Measurements from ENCODE around the gene ADK. TPM values are rescaled to one million over a fixed set of nuclear protein-coding genes. Genes with fewer than 3 reads are reported as not detected.

Gene ADK
- total and polyA plus RNA-seq, 2 experiments from 2014 or later: 39.9 to 53.0 TPM

- H3K4me1 Mint-ChIP-seq: peaks cover 2% of the 10 kb centered on the region; the same call in 2 of the 3 replicates
- ATAC-seq: no peak
- Histone ChIP-seq H3K79me2 (replicated peaks; ENCODE audit: insufficient read depth) (no peaks in the 10 kb centered on the region), H4K20me1 (replicated peaks; ENCODE audit: insufficient read depth) (no peaks in the 10 kb centered on the region), H3K27ac (ENCODE audit: low read depth) (no peak overlapping the region), H2AFZ (no peak overlapping the region), H3K4me1 (ENCODE audit: insufficient read depth) (peaks cover 4% of the 10 kb centered on the region; the same call in 1 of the 2 replicates), H3K27me3 (ENCODE audit: insufficient read depth) (no peaks in the 10 kb centered on the region), H3K4me3 (no peak overlapping the region), H3F3A (replicated peaks; ENCODE audit: low read depth) (no peaks in the 10 kb centered on the region), H3K36me3 (ENCODE audit: insufficient read depth) (no peaks in the 10 kb centered on the region), H3K4me2 (no peak overlapping the region), H3K9me2 (ENCODE audit: insufficient read depth) (no peaks in the 10 kb centered on the region)
- no peaks in the 10 kb centered on the region for H3K27me3 Mint-ChIP-seq (ENCODE audit: insufficient read depth, low read depth, poor library complexity)
- no peaks in the 10 kb centered on the region for H3K9me3 Mint-ChIP-seq
- no peak overlapping the region for H3K27ac Mint-ChIP-seq
- no peak for TF ChIP-seq ZNF331 (CRISPR knock-in tag; IDR thresholded peaks at IDR 0.05; ENCODE audit: low read depth)
- TF ChIP-seq EZH2 (IDR thresholded peaks at IDR 0.05; ENCODE audit: low read depth, unreplicated experiment): no peak
- TF ChIP-seq, protein P1, sequence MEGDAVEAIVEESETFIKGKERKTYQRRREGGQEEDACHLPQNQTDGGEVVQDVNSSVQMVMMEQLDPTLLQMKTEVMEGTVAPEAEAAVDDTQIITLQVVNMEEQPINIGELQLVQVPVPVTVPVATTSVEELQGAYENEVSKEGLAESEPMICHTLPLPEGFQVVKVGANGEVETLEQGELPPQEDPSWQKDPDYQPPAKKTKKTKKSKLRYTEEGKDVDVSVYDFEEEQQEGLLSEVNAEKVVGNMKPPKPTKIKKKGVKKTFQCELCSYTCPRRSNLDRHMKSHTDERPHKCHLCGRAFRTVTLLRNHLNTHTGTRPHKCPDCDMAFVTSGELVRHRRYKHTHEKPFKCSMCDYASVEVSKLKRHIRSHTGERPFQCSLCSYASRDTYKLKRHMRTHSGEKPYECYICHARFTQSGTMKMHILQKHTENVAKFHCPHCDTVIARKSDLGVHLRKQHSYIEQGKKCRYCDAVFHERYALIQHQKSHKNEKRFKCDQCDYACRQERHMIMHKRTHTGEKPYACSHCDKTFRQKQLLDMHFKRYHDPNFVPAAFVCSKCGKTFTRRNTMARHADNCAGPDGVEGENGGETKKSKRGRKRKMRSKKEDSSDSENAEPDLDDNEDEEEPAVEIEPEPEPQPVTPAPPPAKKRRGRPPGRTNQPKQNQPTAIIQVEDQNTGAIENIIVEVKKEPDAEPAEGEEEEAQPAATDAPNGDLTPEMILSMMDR (conservative IDR thresholded peaks at IDR 0.05; ENCODE audit: low read depth in 2 of 2): peak; percentile 52 to 79
- TF ChIP-seq ZNF114 (CRISPR knock-in tag; IDR thresholded peaks at IDR 0.05): no peak
- TF ChIP-seq CREB1 (CRISPR knock-in tag; IDR thresholded peaks at IDR 0.05; ENCODE audit: low read depth): no peak
- H3K4me3 Mint-ChIP-seq: no peak overlapping the region
- DNase-seq (ENCODE audit: low spot score): peak; percentile 49
- H3K36me3 Mint-ChIP-seq (ENCODE audit: low read depth): peaks cover 8% of the 10 kb centered on the region
These were observed 93.2 kb downstream of the ADK start for GRCh38 chr10:74244097-74244685.

GRCh38 chr10:74244807-74245206 lies 93.8 kb downstream of the ADK start:
- no peaks in the 10 kb centered on the region for H3K36me3 ChIP-seq (ENCODE audit: insufficient read depth)
- DNase-seq (ENCODE audit: low spot score) (no peak), ATAC-seq (no peak)
- Mint-ChIP-seq H3K27me3 (ENCODE audit: insufficient read depth, low read depth, poor library complexity) (no peaks in the 10 kb centered on the region), H3K4me1 (peaks cover 2% of the 10 kb centered on the region; the same call in 2 of the 3 replicates), H3K4me3 (no peak overlapping the region), H3K9me3 (no peaks in the 10 kb centered on the region), H3K27ac (no peak overlapping the region), H3K36me3 (ENCODE audit: low read depth) (peaks cover 8% of the 10 kb centered on the region)
- no peaks in the 10 kb centered on the region for H4K20me1 ChIP-seq (replicated peaks; ENCODE audit: insufficient read depth)
- H2AFZ ChIP-seq: no peak overlapping the region
- H3K27ac ChIP-seq (ENCODE audit: low read depth): no peak overlapping the region
- no peaks in the 10 kb centered on the region for H3K9me2 ChIP-seq (ENCODE audit: insufficient read depth)
- no peaks in the 10 kb centered on the region for H3K79me2 ChIP-seq (replicated peaks; ENCODE audit: insufficient read depth)
- no peak overlapping the region for H3K4me2 ChIP-seq
- no peaks in the 10 kb centered on the region for H3F3A ChIP-seq (replicated peaks; ENCODE audit: low read depth)
- H3K4me1 ChIP-seq (ENCODE audit: insufficient read depth): peaks cover 4% of the 10 kb centered on the region; the same call in 1 of the 2 replicates
- no peak overlapping the region for H3K4me3 ChIP-seq
- no peaks in the 10 kb centered on the region for H3K27me3 ChIP-seq (ENCODE audit: insufficient read depth)
- TF ChIP-seq POLR2AphosphoS5 (IDR thresholded peaks at IDR 0.05; ENCODE audit: low read depth): no peak
- no peak for TF ChIP-seq EZH2phosphoT487 (IDR thresholded peaks at IDR 0.05; ENCODE audit: unreplicated experiment)
- no peak for TF ChIP-seq CREB1 (CRISPR knock-in tag; IDR thresholded peaks at IDR 0.05; ENCODE audit: low read depth)
- TF ChIP-seq ZNF462 (CRISPR knock-in tag; IDR thresholded peaks at IDR 0.05): no peak
- TF ChIP-seq ZNF114 (CRISPR knock-in tag; IDR thresholded peaks at IDR 0.05): no peak
- TF ChIP-seq NANOG (IDR thresholded peaks at IDR 0.05; ENCODE audit: borderline replicate concordance): no peak
- TF ChIP-seq JUNB (IDR thresholded peaks at IDR 0.05; ENCODE audit: unreplicated experiment): no peak
